ENCODE results near the gene SYCE1. TPM values are rescaled to one million over a fixed set of nuclear protein-coding genes. Genes with fewer than 3 reads are reported as not detected.
"Not testable (repeated sequence)": the region's sequence is repeated elsewhere in the genome, so short reads cannot be mapped to it uniquely, and the experiment has no call there.

SYCE1 gene
- total RNA-seq, 1 experiment from 2014 or later: not detected

DNA sequence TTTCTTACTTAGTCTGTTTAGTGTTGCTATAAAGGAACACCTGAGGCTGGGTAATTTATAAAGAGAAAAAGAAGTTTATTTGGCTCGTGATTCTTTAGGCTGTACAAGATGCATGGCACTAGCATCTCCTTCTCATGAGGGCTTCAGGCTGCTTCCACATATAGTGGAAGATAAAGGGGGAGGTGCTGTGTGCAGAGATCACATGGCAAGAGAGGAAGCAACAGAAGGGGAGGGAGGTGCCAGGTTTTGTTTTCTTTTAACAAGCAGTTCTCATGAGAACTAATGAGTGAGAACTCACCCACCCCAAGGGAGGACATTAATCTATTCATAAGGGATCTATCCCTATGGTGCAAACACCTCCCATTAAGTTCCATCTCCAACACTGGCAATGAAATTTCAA is 20.9 kb downstream of the SYCE1 start:
- no peak for DNase-seq (ENCODE audit: low read depth, low spot score)
- H3K4me3 ChIP-seq (ENCODE audit: low read depth in 2 of 2, low read length in 2 of 2): no peak overlapping the region
- H3K27me3 ChIP-seq (ENCODE audit: control insufficient read depth, insufficient read depth, low read length): peaks cover 8% of the 10 kb centered on the region
- intact Hi-C loops (cut with micrococcal nuclease; ENCODE audit: unreplicated experiment) (no loop called here), in situ Hi-C loops (cut with HindIII; ENCODE audit: low pct_unique_long_range_greater_than_20kb, low sequenced_read_pairs) (no loop called here)
- peaks cover 3% of the 10 kb centered on the region; the same call in 1 of the 2 replicates for H3K9me3 ChIP-seq (ENCODE audit: control insufficient read depth, insufficient read depth, low read depth, low read length)
- no TSS peak for BruUV-seq (replicated peaks)
- no peaks in the 10 kb centered on the region for H3K36me3 ChIP-seq (ENCODE audit: control insufficient read depth, insufficient read depth, low read length)
- POLR2A ChIA-PET: no interaction called here
- H3K4me1 ChIP-seq (ENCODE audit: control insufficient read depth, insufficient read depth, low read length): no peaks in the 10 kb centered on the region
- TF ChIP-seq, protein P1, sequence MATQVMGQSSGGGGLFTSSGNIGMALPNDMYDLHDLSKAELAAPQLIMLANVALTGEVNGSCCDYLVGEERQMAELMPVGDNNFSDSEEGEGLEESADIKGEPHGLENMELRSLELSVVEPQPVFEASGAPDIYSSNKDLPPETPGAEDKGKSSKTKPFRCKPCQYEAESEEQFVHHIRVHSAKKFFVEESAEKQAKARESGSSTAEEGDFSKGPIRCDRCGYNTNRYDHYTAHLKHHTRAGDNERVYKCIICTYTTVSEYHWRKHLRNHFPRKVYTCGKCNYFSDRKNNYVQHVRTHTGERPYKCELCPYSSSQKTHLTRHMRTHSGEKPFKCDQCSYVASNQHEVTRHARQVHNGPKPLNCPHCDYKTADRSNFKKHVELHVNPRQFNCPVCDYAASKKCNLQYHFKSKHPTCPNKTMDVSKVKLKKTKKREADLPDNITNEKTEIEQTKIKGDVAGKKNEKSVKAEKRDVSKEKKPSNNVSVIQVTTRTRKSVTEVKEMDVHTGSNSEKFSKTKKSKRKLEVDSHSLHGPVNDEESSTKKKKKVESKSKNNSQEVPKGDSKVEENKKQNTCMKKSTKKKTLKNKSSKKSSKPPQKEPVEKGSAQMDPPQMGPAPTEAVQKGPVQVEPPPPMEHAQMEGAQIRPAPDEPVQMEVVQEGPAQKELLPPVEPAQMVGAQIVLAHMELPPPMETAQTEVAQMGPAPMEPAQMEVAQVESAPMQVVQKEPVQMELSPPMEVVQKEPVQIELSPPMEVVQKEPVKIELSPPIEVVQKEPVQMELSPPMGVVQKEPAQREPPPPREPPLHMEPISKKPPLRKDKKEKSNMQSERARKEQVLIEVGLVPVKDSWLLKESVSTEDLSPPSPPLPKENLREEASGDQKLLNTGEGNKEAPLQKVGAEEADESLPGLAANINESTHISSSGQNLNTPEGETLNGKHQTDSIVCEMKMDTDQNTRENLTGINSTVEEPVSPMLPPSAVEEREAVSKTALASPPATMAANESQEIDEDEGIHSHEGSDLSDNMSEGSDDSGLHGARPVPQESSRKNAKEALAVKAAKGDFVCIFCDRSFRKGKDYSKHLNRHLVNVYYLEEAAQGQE (IDR thresholded peaks at IDR 0.05; ENCODE audit: insufficient read depth in 1 of 2, low read depth in 2 of 2, low read length in 1 of 2): no peak
- TF ChIP-seq SIN3A (IDR thresholded peaks at IDR 0.05; ENCODE audit: borderline replicate concordance, insufficient read depth, low read depth, low read length) (no peak), TCF7L2 (IDR thresholded peaks at IDR 0.05; ENCODE audit: low read depth, low read length) (no peak), POLR2AphosphoS5 (IDR thresholded peaks at IDR 0.05; ENCODE audit: low read depth, low read length) (no peak)
- TF ChIP-seq, protein P2, sequence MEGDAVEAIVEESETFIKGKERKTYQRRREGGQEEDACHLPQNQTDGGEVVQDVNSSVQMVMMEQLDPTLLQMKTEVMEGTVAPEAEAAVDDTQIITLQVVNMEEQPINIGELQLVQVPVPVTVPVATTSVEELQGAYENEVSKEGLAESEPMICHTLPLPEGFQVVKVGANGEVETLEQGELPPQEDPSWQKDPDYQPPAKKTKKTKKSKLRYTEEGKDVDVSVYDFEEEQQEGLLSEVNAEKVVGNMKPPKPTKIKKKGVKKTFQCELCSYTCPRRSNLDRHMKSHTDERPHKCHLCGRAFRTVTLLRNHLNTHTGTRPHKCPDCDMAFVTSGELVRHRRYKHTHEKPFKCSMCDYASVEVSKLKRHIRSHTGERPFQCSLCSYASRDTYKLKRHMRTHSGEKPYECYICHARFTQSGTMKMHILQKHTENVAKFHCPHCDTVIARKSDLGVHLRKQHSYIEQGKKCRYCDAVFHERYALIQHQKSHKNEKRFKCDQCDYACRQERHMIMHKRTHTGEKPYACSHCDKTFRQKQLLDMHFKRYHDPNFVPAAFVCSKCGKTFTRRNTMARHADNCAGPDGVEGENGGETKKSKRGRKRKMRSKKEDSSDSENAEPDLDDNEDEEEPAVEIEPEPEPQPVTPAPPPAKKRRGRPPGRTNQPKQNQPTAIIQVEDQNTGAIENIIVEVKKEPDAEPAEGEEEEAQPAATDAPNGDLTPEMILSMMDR (IDR thresholded peaks at IDR 0.05): no peak
- CTCF ChIA-PET: no interaction called here
- no peak overlapping the region for H3K27ac ChIP-seq (ENCODE audit: low read length)
- no peak for ATAC-seq

GRCh38 chr10:133541441-133541975 is 23.9 kb downstream of the SYCE1 start:
- H3K36me3 ChIP-seq (ENCODE audit: control insufficient read depth, insufficient read depth, low read length); H3K4me1 ChIP-seq (ENCODE audit: control insufficient read depth, insufficient read depth, low read length); BruUV-seq (replicated peaks); in situ Hi-C loops (cut with HindIII; ENCODE audit: low pct_unique_long_range_greater_than_20kb, low sequenced_read_pairs); POLR2A ChIA-PET; H3K9me3 ChIP-seq (ENCODE audit: control insufficient read depth, insufficient read depth, low read depth, low read length); H3K4me3 ChIP-seq (ENCODE audit: low read depth in 2 of 2, low read length in 2 of 2); DNase-seq (ENCODE audit: low read depth, low spot score); H3K27ac ChIP-seq (ENCODE audit: low read length); ATAC-seq; intact Hi-C loops (cut with micrococcal nuclease; ENCODE audit: unreplicated experiment); CTCF ChIA-PET; H3K27me3 ChIP-seq (ENCODE audit: control insufficient read depth, insufficient read depth, low read length): not testable (repeated sequence)

DNA sequence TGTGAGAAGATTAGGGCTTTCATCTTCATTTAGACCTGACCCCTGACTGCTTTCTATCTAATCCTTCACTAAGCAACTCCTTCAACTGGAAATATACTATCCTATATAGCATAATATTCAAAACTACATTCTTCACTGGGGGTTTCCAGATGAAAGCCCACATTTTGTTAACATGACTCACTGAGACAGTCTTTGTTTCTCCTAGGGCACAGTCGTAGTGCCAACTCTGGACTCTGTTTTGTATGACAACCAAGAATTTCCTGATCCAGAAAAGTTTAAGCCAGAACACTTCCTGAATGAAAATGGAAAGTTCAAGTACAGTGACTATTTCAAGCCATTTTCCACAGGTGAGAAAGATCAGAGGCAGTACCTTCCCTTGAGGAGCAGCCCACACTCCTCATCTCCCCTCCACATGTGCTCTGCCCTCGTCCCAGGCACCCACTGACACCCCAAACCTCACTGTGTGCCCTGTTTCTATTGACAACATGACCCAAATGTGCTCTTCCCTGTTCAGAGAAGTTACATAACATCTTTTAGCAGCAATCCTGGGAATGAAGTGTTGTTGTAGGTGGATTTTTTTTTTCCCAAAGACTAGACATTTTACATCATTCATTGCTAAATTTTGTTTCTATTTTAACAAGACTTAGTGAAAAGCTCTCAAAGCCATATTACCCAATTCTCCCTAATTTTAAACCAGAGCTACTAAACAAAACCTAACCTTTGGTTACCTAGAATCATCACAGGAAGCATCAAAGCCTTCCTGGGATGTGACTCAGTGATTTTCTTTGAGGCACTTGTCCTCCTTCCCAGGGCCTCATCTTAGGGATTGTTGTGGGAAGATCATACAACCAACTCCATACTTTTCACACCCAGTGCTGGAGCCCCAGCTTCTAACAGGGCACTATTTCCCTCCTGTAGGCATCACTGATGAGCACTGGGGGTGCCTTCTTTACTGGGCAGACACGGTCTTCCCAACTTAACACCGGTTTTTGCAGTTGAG is 27.5 kb downstream of the SYCE1 start:
- CTCF ChIA-PET: no interaction called here
- H3K27ac ChIP-seq (ENCODE audit: low read length): no peak overlapping the region
- intact Hi-C loops (cut with micrococcal nuclease; ENCODE audit: unreplicated experiment) (no loop called here), in situ Hi-C loops (cut with HindIII; ENCODE audit: low pct_unique_long_range_greater_than_20kb, low sequenced_read_pairs) (no loop called here)
- peaks cover 4% of the 10 kb centered on the region; the same call in 1 of the 2 replicates for H3K27me3 ChIP-seq (ENCODE audit: control insufficient read depth, insufficient read depth, low read length)
- no peak overlapping the region for H3K4me3 ChIP-seq (ENCODE audit: low read depth in 2 of 2, low read length in 2 of 2)
- no peak for TF ChIP-seq SIN3A (IDR thresholded peaks at IDR 0.05; ENCODE audit: borderline replicate concordance, insufficient read depth, low read depth, low read length)
- TF ChIP-seq, protein P1 (IDR thresholded peaks at IDR 0.05; ENCODE audit: insufficient read depth in 1 of 2, low read depth in 2 of 2, low read length in 1 of 2): no peak
- TF ChIP-seq, protein P2 (IDR thresholded peaks at IDR 0.05): no peak
- TF ChIP-seq TCF7L2 (IDR thresholded peaks at IDR 0.05; ENCODE audit: low read depth, low read length): no peak
- TF ChIP-seq POLR2AphosphoS5 (IDR thresholded peaks at IDR 0.05; ENCODE audit: low read depth, low read length): no peak
- no peaks in the 10 kb centered on the region for H3K36me3 ChIP-seq (ENCODE audit: control insufficient read depth, insufficient read depth, low read length)
- no peaks in the 10 kb centered on the region for H3K9me3 ChIP-seq (ENCODE audit: control insufficient read depth, insufficient read depth, low read depth, low read length)
- BruUV-seq (replicated peaks): no TSS peak
- DNase-seq (ENCODE audit: low read depth, low spot score): no peak
- no peaks in the 10 kb centered on the region for H3K4me1 ChIP-seq (ENCODE audit: control insufficient read depth, insufficient read depth, low read length)
- no peak for ATAC-seq
- POLR2A ChIA-PET: no interaction called here

Data from Panc1 (cell line).